CD14-positive monocyte (primary cell): ENCODE data around the gene EZH1. TPM values are rescaled to one million over a fixed set of nuclear protein-coding genes. Genes with fewer than 3 reads are reported as not detected.

Experiments
- DNase-seq, 3 donors: peaks; one replicate each; pipeline ENCODE4 v3.0.0-alpha.2; 2011 to 2022
- H2AFZ ChIP-seq: 2 replicates; pipeline ENCODE4 v1.6.0; 2012; ENCODE audit warnings: mild to moderate bottlenecking, low read depth, low read length, inconsistent platforms; ENCODE audit not compliant: insufficient read depth, poor library complexity, severe bottlenecking
- H3K27ac ChIP-seq, 2 donors: 1 replicate in 1 of 2; 2 replicates in 1 of 2; pipeline ENCODE4 v1.5.1; 2012 to 2013; ENCODE audit warnings: low read length in 2 of 2, control low read depth in 1 of 2, inconsistent platforms in 1 of 2, low read depth in 1 of 2, mild to moderate bottlenecking in 1 of 2
- H3K27me3 ChIP-seq, 2 donors: one replicate each; pipeline versions ENCODE4 v1.6.0 to v1.6.1; 2011 to 2013; ENCODE audit warnings: low read length in 2 of 2; ENCODE audit not compliant: control insufficient read depth in 2 of 2, insufficient read depth in 2 of 2
- H3K36me3 ChIP-seq, 2 donors: replicated peaks in 1 of 2; 1 replicate in 1 of 2; 2 replicates in 1 of 2; pipeline versions ENCODE4 v1.5.1 to v1.6.1; 2012 to 2013; ENCODE audit warnings: low read length in 2 of 2, control low read depth in 1 of 2, inconsistent platforms in 1 of 2, mild to moderate bottlenecking in 1 of 2; ENCODE audit not compliant: insufficient read depth in 2 of 2, control insufficient read depth in 1 of 2
- H3K4me1 ChIP-seq, 2 donors: 1 replicate in 1 of 2; 2 replicates in 1 of 2; pipeline versions ENCODE4 v1.5.1 to v1.6.1; 2012 to 2013; ENCODE audit warnings: low read length in 2 of 2, control low read depth in 1 of 2, inconsistent platforms in 1 of 2, mild to moderate bottlenecking in 1 of 2, moderate library complexity in 1 of 2; ENCODE audit not compliant: insufficient read depth in 2 of 2, control insufficient read depth in 1 of 2
- H3K4me2 ChIP-seq: replicated peaks from 2 replicates; pipeline ENCODE3; 2012; ENCODE audit warnings: low read length, moderate library complexity, mild to moderate bottlenecking; ENCODE audit not compliant: poor library complexity, severe bottlenecking; ENCODE audit errors: extremely low read depth
- H3K4me3 ChIP-seq, 3 experiments: fragments of 200-600 bp in 1 of 3; sonication (generic) in 1 of 3; replicated peaks in 1 of 3; 1 replicate in 2 of 3; 2 replicates in 1 of 3; pipeline ENCODE4 v1.5.1; 2011 to 2013; ENCODE audit warnings: low read length in 3 of 3, mild to moderate bottlenecking in 3 of 3, control low read depth in 2 of 3, low read depth in 2 of 3, inconsistent platforms in 1 of 3, moderate library complexity in 1 of 3
- H3K79me2 ChIP-seq: 2 replicates; pipeline ENCODE4 v1.6.0; 2012; ENCODE audit warnings: mild to moderate bottlenecking, control low read depth, inconsistent platforms, low read length, moderate library complexity; ENCODE audit not compliant: insufficient read depth
- H3K9ac ChIP-seq: 2 replicates; pipeline ENCODE4 v1.6.0; 2017; ENCODE audit warnings: low read length, mild to moderate bottlenecking; ENCODE audit not compliant: insufficient read depth, poor library complexity, severe bottlenecking
- H3K9me3 ChIP-seq, 2 donors: replicated peaks in 1 of 2; 1 replicate in 1 of 2; 2 replicates in 1 of 2; pipeline versions ENCODE4 v1.5.1 to v1.6.1; 2012 to 2013; ENCODE audit warnings: low read length in 2 of 2, control low read depth in 1 of 2; ENCODE audit not compliant: control insufficient read depth in 1 of 2, insufficient read depth in 1 of 2
- H4K20me1 ChIP-seq: 2 replicates; pipeline ENCODE4 v1.6.0; 2012; ENCODE audit warnings: mild to moderate bottlenecking, low read length, control low read depth, moderate library complexity; ENCODE audit not compliant: insufficient read depth
- H3K27ac Mint-ChIP-seq, 7 donors: one replicate each; pipeline ENCODE4 v1.8.0; 2020; ENCODE audit warnings: mild to moderate bottlenecking in 7 of 7, mixed read lengths in 7 of 7, moderate library complexity in 6 of 7, inconsistent platforms in 2 of 7
- H3K27me3 Mint-ChIP-seq, 3 donors: one replicate each; pipeline ENCODE4 v1.8.0; 2021 to 2022; ENCODE audit warnings: low read depth in 3 of 3, mild to moderate bottlenecking in 3 of 3, mixed read lengths in 3 of 3, moderate library complexity in 3 of 3, inconsistent platforms in 1 of 3
- H3K36me3 Mint-ChIP-seq, 2 donors: one replicate each; pipeline ENCODE4 v1.8.0; 2020; ENCODE audit warnings: mixed read lengths in 2 of 2, inconsistent platforms in 1 of 2, mild to moderate bottlenecking in 1 of 2
- H3K4me1 Mint-ChIP-seq: one replicate; pipeline ENCODE4 v1.8.0; 2020; ENCODE audit warnings: mild to moderate bottlenecking, mixed read lengths
- H3K4me3 Mint-ChIP-seq, 2 donors: one replicate each; pipeline ENCODE4 v1.8.0; 2020; ENCODE audit warnings: mild to moderate bottlenecking in 2 of 2, mixed read lengths in 2 of 2, moderate library complexity in 1 of 2
- H3K9me3 Mint-ChIP-seq, 7 donors: one replicate each; pipeline ENCODE4 v1.8.0; 2020 to 2022; ENCODE audit warnings: mixed read lengths in 7 of 7, mild to moderate bottlenecking in 6 of 7, moderate library complexity in 6 of 7, inconsistent platforms in 2 of 7
- WGBS: methylation state at CpG from one replicate; pipeline ENCODE4 v1.1.5; 2013; ENCODE audit warnings: missing lambda C conversion rate; ENCODE audit not compliant: insufficient coverage; 5-methylcytosine and 5-hydroxymethylcytosine counted together
- intact Hi-C, 2 donors: fragments of 100-400 bp; cut with micrococcal nuclease; formaldehyde crosslinking; loops; one replicate each; pipeline versions ENCODE4 v1.15.0 to v1.15.1; 2023
- polyA plus RNA-seq, 3 donors: library from polyadenylated mRNA; depleted of rRNA in 1 of 3; unstranded in 2 of 3; stranded (reverse) in 1 of 3; fragments of 300-500 nt in 2 of 3; fragments of >200 nt in 1 of 3; fragmentation: Illumina TruSeq in 2 of 3; gene quantifications; 1 replicate in 2 of 3; 2 replicates in 1 of 3; pipeline ENCODE4 v1.2.3, GENCODE V29; 2012 to 2021
- TF ChIP-seq, protein P1 (sequence below): fragments of 200-600 bp; IDR thresholded peaks from one replicate; pipeline ENCODE4 v1.8.0; 2022; ENCODE audit warnings: antibody characterized with exemption, mild to moderate bottlenecking

Gene EZH1
- polyA plus RNA-seq, 3 donors: 12.3 to 169 (median 17.8) TPM

DNA sequence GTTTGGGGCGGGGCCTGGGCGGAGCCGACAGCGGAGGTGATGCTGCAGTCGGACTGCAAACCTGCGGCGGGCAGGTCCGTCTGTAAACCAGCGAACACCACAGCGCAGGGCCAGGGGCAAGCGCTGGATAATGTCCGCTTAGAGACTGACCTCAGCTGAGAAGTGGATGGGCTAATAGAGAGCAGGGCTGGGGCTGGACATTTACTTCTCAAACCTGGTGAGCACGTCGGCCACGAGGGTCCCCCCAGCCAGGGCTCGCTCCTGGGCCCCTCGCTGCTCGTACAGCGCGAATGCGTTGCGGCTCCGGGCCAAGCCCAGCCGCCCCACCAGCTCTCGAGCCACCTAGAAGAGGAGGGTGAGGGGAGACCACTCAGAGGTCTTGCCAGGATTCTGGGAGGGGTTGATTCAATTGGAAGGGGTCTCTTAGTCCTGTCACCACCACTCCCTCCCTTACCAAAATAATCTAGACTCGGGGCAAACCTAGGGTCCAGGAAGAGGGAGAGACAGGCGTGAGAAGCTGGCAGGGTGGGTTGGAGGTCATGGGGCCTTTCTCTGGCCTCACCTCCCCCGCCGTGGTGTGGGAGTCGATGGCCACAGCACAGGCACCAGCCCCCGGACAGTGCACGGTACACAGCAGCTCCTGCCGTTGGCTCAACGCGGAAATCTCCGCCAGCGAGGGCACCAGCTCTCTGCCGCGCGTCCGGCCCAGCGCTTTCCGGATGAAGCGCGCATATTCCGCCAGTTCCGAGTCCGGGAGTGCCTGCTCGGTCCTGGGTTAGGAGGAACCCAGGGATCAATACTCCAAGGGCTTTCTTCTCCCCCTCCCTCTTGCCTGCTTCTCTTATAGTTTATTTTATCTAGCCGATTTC, 73.8 kb downstream of the EZH1 start:
- Histone ChIP-seq H3K9ac (no peak overlapping the region), H3K9me3 (peaks cover 3 to 17% of the 10 kb centered on the region in 2 donors), H3K4me1 (peaks cover 36 to 47% of the 10 kb centered on the region in 2 donors), H3K4me2 (peak overlapping the region; percentile 73), H3K27ac (no peak overlapping the region), H3K27me3 (peaks cover 40 to 66% of the 10 kb centered on the region in 2 donors), H3K36me3 (no peaks in the 10 kb centered on the region), H4K20me1 (no peaks in the 10 kb centered on the region), H3K79me2 (no peaks in the 10 kb centered on the region), H3K4me3 (peak overlapping the region in 1 of 3 experiments; percentile 71), H2AFZ (peak overlapping the region; percentile 73)
- intact Hi-C loops: no loop called here
- no peak for DNase-seq
- peaks cover 0 to 24% (median 13%) of the 10 kb centered on the region in 7 donors for H3K9me3 Mint-ChIP-seq
- H3K27me3 Mint-ChIP-seq: peaks cover 59 to 75% (median 69%) of the 10 kb centered on the region in 3 donors
- H3K4me3 Mint-ChIP-seq: peak overlapping the region; percentile 72 to 89
- WGBS: 27% methylated on average over 46 of the region's 50 CpGs
- peaks cover 37% of the 10 kb centered on the region for H3K4me1 Mint-ChIP-seq
- peaks cover 23 to 31% of the 10 kb centered on the region in 2 donors for H3K36me3 Mint-ChIP-seq
- TF ChIP-seq, protein P1, sequence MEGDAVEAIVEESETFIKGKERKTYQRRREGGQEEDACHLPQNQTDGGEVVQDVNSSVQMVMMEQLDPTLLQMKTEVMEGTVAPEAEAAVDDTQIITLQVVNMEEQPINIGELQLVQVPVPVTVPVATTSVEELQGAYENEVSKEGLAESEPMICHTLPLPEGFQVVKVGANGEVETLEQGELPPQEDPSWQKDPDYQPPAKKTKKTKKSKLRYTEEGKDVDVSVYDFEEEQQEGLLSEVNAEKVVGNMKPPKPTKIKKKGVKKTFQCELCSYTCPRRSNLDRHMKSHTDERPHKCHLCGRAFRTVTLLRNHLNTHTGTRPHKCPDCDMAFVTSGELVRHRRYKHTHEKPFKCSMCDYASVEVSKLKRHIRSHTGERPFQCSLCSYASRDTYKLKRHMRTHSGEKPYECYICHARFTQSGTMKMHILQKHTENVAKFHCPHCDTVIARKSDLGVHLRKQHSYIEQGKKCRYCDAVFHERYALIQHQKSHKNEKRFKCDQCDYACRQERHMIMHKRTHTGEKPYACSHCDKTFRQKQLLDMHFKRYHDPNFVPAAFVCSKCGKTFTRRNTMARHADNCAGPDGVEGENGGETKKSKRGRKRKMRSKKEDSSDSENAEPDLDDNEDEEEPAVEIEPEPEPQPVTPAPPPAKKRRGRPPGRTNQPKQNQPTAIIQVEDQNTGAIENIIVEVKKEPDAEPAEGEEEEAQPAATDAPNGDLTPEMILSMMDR: no peak
- H3K27ac Mint-ChIP-seq: no peak overlapping the region

GRCh38 chr17:42669977-42670788, 74.7 kb downstream of the EZH1 start:
- H3K36me3 ChIP-seq: no peaks in the 10 kb centered on the region
- peaks cover 54 to 70% (median 62%) of the 10 kb centered on the region in 3 donors for H3K27me3 Mint-ChIP-seq

More at GRCh38 chr17:42669977-42670788, 74.7 kb downstream of the EZH1 start:
- Histone ChIP-seq H3K27me3 (peaks cover 32 to 58% of the 10 kb centered on the region in 2 donors), H3K4me2 (peak overlapping the region; percentile 73), H3K4me1 (peaks cover 29 to 39% of the 10 kb centered on the region in 2 donors), H3K79me2 (no peaks in the 10 kb centered on the region), H2AFZ (peak overlapping the region; percentile 73), H3K4me3 (peak overlapping the region; percentile 1 to 71 (median 13)), H3K27ac (no peak overlapping the region), H4K20me1 (no peaks in the 10 kb centered on the region), H3K9ac (no peak overlapping the region), H3K9me3 (peaks cover 3 to 17% of the 10 kb centered on the region in 2 donors)
- TF ChIP-seq, protein P1: no peak
- H3K4me1 Mint-ChIP-seq: peaks cover 32% of the 10 kb centered on the region
- peak in 1 of 3 donors; percentile 41 for DNase-seq
- H3K9me3 Mint-ChIP-seq: peaks cover 0 to 18% (median 13%) of the 10 kb centered on the region in 7 donors
- H3K27ac Mint-ChIP-seq: peak overlapping the region in 1 of 7 donors; percentile 37
- WGBS: 8% methylated on average over 74 of the region's 87 CpGs
- intact Hi-C loops: no loop called here
- peak overlapping the region; percentile 72 to 89 for H3K4me3 Mint-ChIP-seq
- peaks cover 31 to 39% of the 10 kb centered on the region in 2 donors for H3K36me3 Mint-ChIP-seq
